NCI-H510A (cell line): ENCODE data around the gene PAXX.
A peak's percentile ranks its signal among the peaks of the same experiment; 100 is the strongest.

Experiments
- DNase-seq: peaks from one replicate; lab custom pipeline; 2025; lab: John Stamatoyannopoulos, UW

The PAXX gene

GRCh38 chr9:137034039-137034708 lies 42.0 kb downstream of the PAXX start:
- DNase-seq = no peak

GRCh38 chr9:137034709-137035506 lies 42.7 kb downstream of the PAXX start:
- peak; percentile 77 for DNase-seq

- DNase-seq = no peak
These were observed 43.2 kb downstream of the PAXX start for GRCh38 chr9:137035507-137035834.

- no peak for DNase-seq
These were observed 43.7 kb downstream of the PAXX start for GRCh38 chr9:137035937-137036336.

DNA sequence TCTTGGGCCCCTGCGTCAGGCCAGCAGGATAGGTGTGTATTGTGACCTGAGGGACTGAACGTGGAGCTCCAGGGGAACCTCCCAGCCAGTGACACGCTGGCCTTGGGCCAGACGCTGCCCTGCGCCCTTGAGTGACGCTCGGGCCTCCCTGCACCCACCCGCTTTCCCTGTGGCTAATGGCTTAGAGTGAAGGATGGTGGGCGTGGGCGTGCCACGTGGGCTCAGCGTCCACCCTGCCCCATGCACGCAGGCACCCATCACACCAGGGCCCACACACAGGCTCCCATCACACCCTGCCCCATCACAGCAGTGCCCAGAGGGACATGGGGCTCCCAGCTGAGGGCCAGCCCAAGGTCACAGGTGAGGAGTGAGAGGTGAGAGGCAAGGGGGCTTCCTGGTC lies 44.8 kb downstream of the PAXX start:
- DNase-seq = no peak

- DNase-seq = no peak
These were observed 45.3 kb downstream of the PAXX start for GRCh38 chr9:137037483-137037882.

GRCh38 chr9:137038916-137039315 lies 46.7 kb downstream of the PAXX start:
- no peak for DNase-seq

DNA sequence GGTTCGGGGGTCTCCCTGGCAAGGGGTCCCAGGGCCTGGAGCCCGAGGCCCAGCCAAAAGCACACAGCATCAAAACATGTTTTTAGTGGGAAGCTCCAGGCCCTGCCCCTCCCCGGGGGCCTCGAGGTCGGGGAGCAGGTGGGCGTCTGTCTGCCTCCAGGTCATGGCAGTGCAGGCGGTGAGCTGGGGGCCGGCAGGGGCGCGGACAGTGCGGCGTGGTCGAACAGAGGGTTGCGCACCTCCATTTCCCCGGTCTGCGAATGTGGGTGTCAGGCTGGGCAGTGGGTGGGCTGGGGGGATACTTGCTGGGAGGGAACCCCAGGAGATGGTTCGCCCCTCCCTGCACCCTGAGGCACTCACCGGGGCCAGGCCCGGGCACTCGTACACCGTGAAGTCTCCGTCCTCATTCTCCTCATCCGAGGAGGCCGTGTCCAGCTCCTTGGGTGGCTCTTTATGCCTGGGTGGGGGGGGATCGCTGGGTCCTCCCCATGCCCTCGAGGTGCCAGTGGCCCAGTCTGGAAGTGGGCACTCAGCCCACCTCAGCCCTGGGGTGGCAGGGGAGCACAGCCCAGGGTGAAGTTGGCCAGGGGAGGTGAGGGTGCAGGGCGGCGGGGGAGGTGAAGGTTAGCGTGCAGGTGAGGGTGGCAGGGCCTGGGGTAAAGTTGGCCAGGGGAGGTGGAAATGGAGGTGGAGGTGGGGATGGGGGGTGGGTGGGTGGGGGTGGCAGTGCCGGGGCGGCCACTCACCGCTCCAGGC lies 47.6 kb downstream of the PAXX start:
- no peak for DNase-seq

- no peak for DNase-seq
These were observed 48.3 kb downstream of the PAXX start for GRCh38 chr9:137040568-137040967.

GRCh38 chr9:137041124-137041523 lies 48.9 kb downstream of the PAXX start:
- DNase-seq = no peak

DNA sequence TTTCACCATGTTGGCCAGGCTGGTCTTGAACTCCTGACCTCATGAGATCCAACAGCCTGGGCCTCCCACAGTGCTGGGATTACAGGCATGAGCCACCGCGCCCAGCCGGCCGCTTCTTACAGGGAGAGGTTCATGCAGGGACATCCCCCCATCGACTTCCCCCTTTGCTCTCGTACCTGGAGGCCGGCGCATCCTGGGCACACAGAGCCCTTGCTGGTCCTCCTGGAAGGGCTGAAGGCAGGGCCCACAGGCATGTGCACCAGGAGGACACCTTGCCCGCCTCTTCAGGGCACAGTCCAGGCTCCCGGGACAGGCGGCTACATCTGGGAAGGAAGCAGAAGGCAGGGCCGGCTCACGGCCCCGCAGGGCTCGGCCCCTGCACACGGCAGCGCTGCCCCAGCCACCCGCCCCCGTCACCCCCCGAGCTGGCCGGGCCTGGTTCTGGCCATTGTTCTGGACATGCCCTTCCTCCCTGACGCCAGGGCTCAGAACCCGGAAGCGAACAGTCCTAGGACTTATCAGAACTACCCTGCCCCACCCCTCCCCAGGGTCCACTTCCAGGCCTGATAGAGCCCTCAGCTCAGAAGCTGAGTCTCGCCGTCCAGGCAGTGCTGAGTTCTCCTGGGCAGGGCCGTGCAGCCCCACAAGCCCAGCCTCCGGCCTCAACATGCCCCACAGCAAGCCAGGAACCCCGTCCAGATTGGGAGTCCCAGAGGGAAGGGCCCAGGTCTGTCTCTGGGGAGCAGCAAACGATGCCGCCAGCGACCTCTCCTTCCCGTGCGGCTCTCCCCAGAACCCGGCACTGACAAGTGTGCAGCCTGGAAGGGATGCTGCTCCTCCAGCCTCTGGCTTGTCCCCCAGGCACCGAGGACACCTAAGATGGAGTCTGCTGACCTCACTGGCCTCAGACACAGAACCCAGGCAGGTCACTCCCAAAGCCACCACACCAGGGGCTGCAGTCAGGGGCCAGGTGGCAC lies 50.8 kb downstream of the PAXX start:
- no peak for DNase-seq
